ENCODE data around the gene DACT3. TPM values are rescaled to one million over a fixed set of nuclear protein-coding genes. Genes with fewer than 3 reads are reported as not detected.
A peak's percentile ranks its signal among the peaks of the same experiment; 100 is the strongest.

Gene DACT3
- total RNA-seq, 1 experiment from 2014 or later, result 0.75 TPM

GRCh38 chr19:46610851-46611770 is 49.9 kb downstream of the DACT3 start:
- Mint-ChIP-seq H3K27me3 (ENCODE audit: insufficient read depth, unreplicated experiment) (no peaks in the 10 kb centered on the region), H3K36me3 (ENCODE audit: insufficient read depth, unreplicated experiment) (peaks cover 49% of the 10 kb centered on the region), H3K27ac (ENCODE audit: unreplicated experiment) (no peak overlapping the region), H3K9me3 (ENCODE audit: unreplicated experiment) (no peaks in the 10 kb centered on the region), H3K4me1 (ENCODE audit: low read depth, unreplicated experiment) (peaks cover 6% of the 10 kb centered on the region), H3K4me3 (ENCODE audit: unreplicated experiment) (no peak overlapping the region)
- no peak for TF ChIP-seq CTCF (IDR thresholded peaks at IDR 0.05; ENCODE audit: insufficient read depth in 1 of 2, low read depth in 1 of 2, low read length in 1 of 2, severe bottlenecking in 1 of 2, unreplicated experiment in 1 of 2)
- Histone ChIP-seq H3K36me3 (ENCODE audit: control insufficient read depth, insufficient read depth, low read length) (peaks cover 7% of the 10 kb centered on the region), H3K27me3 (replicated peaks; ENCODE audit: control insufficient read depth, insufficient read depth, low read length) (no peaks in the 10 kb centered on the region), H3K9me3 (no peaks in the 10 kb centered on the region), H3K4me1 (no peaks in the 10 kb centered on the region), H3K4me3 (ENCODE audit: low read depth, low read length) (no peak overlapping the region)
- CTCF ChIA-PET, result interaction anchor here (0.6 to 2.7 kb wide), 4 partner anchors 8 to 103 kb away, joined by 3 to 19 read pairs (median 8); partner anchors contain the start of genes CALM3 and DACT3
- no TSS peak for BruUV-seq (replicated peaks)
- intact Hi-C loops (cut with micrococcal nuclease; ENCODE audit: unreplicated experiment), result no loop called here
- POLR2A ChIA-PET, result interaction anchor here (0.5 to 1.5 kb wide), 3 partner anchors 10 to 147 kb away, joined by 3 to 6 read pairs (median 3); partner anchors contain the start of gene CALM3
- no peak for DNase-seq

GRCh38 chr19:46610413-46610775 is 50.6 kb downstream of the DACT3 start:
- BruUV-seq (replicated peaks), result no TSS peak
- no peak overlapping the region for H3K4me3 ChIP-seq (ENCODE audit: low read depth, low read length)
- H3K36me3 ChIP-seq (ENCODE audit: control insufficient read depth, insufficient read depth, low read length), result peaks cover 12% of the 10 kb centered on the region
- no peaks in the 10 kb centered on the region for H3K27me3 ChIP-seq (replicated peaks; ENCODE audit: control insufficient read depth, insufficient read depth, low read length)
- no peaks in the 10 kb centered on the region for H3K9me3 ChIP-seq
- intact Hi-C loops (cut with micrococcal nuclease; ENCODE audit: unreplicated experiment), result no loop called here
- Mint-ChIP-seq H3K27me3 (ENCODE audit: insufficient read depth, unreplicated experiment) (no peaks in the 10 kb centered on the region), H3K36me3 (ENCODE audit: insufficient read depth, unreplicated experiment) (peaks cover 55% of the 10 kb centered on the region), H3K4me1 (ENCODE audit: low read depth, unreplicated experiment) (peaks cover 6% of the 10 kb centered on the region), H3K4me3 (ENCODE audit: unreplicated experiment) (no peak overlapping the region), H3K27ac (ENCODE audit: unreplicated experiment) (no peak overlapping the region), H3K9me3 (ENCODE audit: unreplicated experiment) (no peaks in the 10 kb centered on the region)
- DNase-seq, result no peak
- ChIA-PET CTCF (interaction anchor here (0.8 to 2.7 kb wide), 3 partner anchors 10 to 52 kb away, joined by 3 to 19 read pairs (median 6); partner anchors contain the start of genes CALM3 and DACT3), POLR2A (interaction anchor here (1.5 kb wide), 1 partner anchor 10 kb away, joined by 6 read pairs; the partner anchor contains the start of gene CALM3)
- no peak for TF ChIP-seq CTCF (IDR thresholded peaks at IDR 0.05; ENCODE audit: insufficient read depth in 1 of 2, low read depth in 1 of 2, low read length in 1 of 2, severe bottlenecking in 1 of 2, unreplicated experiment in 1 of 2)
- no peaks in the 10 kb centered on the region for H3K4me1 ChIP-seq

GRCh38 chr19:46609511-46610412 is 51.2 kb downstream of the DACT3 start:
- CTCF ChIA-PET, result interaction anchor here (0.8 kb wide), 1 partner anchor 52 kb away, joined by 3 read pairs; no protein-coding TSS in a partner anchor
- Histone ChIP-seq H3K4me3 (ENCODE audit: low read depth, low read length) (no peak overlapping the region), H3K4me1 (no peaks in the 10 kb centered on the region), H3K9me3 (no peaks in the 10 kb centered on the region), H3K36me3 (ENCODE audit: control insufficient read depth, insufficient read depth, low read length) (peaks cover 14% of the 10 kb centered on the region), H3K27me3 (replicated peaks; ENCODE audit: control insufficient read depth, insufficient read depth, low read length) (no peaks in the 10 kb centered on the region)
- H3K27me3 Mint-ChIP-seq (ENCODE audit: insufficient read depth, unreplicated experiment), result no peaks in the 10 kb centered on the region
- H3K4me1 Mint-ChIP-seq (ENCODE audit: low read depth, unreplicated experiment), result peaks cover 6% of the 10 kb centered on the region
- no peak overlapping the region for H3K4me3 Mint-ChIP-seq (ENCODE audit: unreplicated experiment)
- peaks cover 55% of the 10 kb centered on the region for H3K36me3 Mint-ChIP-seq (ENCODE audit: insufficient read depth, unreplicated experiment)
- H3K9me3 Mint-ChIP-seq (ENCODE audit: unreplicated experiment), result no peaks in the 10 kb centered on the region
- TF ChIP-seq CTCF (IDR thresholded peaks at IDR 0.05; ENCODE audit: insufficient read depth in 1 of 2, low read depth in 1 of 2, low read length in 1 of 2, severe bottlenecking in 1 of 2, unreplicated experiment in 1 of 2), result no peak
- TSS peak; percentile 79 for BruUV-seq (replicated peaks)
- no peak overlapping the region for H3K27ac Mint-ChIP-seq (ENCODE audit: unreplicated experiment)
- intact Hi-C loops (cut with micrococcal nuclease; ENCODE audit: unreplicated experiment), result no loop called here
- POLR2A ChIA-PET, result interaction anchor here (1.5 kb wide), 1 partner anchor 9 kb away, joined by 6 read pairs; the partner anchor contains the start of gene CALM3
- DNase-seq, result no peak

All from Caco-2 (cell line).